NCI-H146 treated with DMSO at 0.1 percent for 48 hours (cell line): ENCODE data around the gene NUCB1.
"Not testable (repeated sequence)": the region's sequence is repeated elsewhere in the genome, so short reads cannot be mapped to it uniquely, and the experiment has no call there.

ENCODE experiments used
- DNase-seq: peaks from one replicate; lab custom pipeline; 2025; ENCODE audit not compliant: unreplicated experiment; lab: John Stamatoyannopoulos, UW

The NUCB1 gene

GRCh38 chr19:48874303-48875135 is 25.6 kb upstream of the NUCB1 start:
- no peak for DNase-seq

- DNase-seq = not testable (repeated sequence)
Observed at GRCh38 chr19:48876043-48876981, 23.8 kb upstream of the NUCB1 start.

GRCh38 chr19:48877855-48878195 is 22.3 kb upstream of the NUCB1 start:
- DNase-seq = no peak

- DNase-seq = no peak
Observed at GRCh38 chr19:48878196-48879024, 21.7 kb upstream of the NUCB1 start.

GRCh38 chr19:48879025-48879637 is 21.0 kb upstream of the NUCB1 start:
- DNase-seq = no peak

GRCh38 chr19:48879696-48880095 is 20.4 kb upstream of the NUCB1 start:
- DNase-seq = not testable (repeated sequence)

- DNase-seq = no peak
Observed at GRCh38 chr19:48881741-48882657, 18.1 kb upstream of the NUCB1 start.

- DNase-seq = no peak
Observed at GRCh38 chr19:48883726-48884125, 16.4 kb upstream of the NUCB1 start.

- no peak for DNase-seq
Observed at GRCh38 chr19:48887861-48888612, 12.1 kb upstream of the NUCB1 start.

GRCh38 chr19:48889496-48889895 is 10.6 kb upstream of the NUCB1 start:
- not testable (repeated sequence) for DNase-seq

- DNase-seq = no peak
Observed at GRCh38 chr19:48890551-48890950, 9.6 kb upstream of the NUCB1 start.

GRCh38 chr19:48895226-48895625 is 4.9 kb upstream of the NUCB1 start:
- no peak for DNase-seq

GRCh38 chr19:48896191-48896720 is 3.9 kb upstream of the NUCB1 start:
- DNase-seq = peak; percentile 61

- no peak for DNase-seq
Observed at GRCh38 chr19:48897181-48897580, 2.9 kb upstream of the NUCB1 start.

- DNase-seq = not testable (repeated sequence)
Observed at GRCh38 chr19:48899386-48899749, 744 bp upstream of the NUCB1 start.

GRCh38 chr19:48900477-48901406 is 630 bp downstream of the NUCB1 start:
- no peak for DNase-seq

- DNase-seq = not testable (repeated sequence)
Observed at GRCh38 chr19:48902291-48902690, 2.2 kb downstream of the NUCB1 start.

- DNase-seq = not testable (repeated sequence)
Observed at GRCh38 chr19:48903788-48904187, 3.7 kb downstream of the NUCB1 start.
